Mesendoderm (in vitro differentiated cells): ENCODE results near the gene LGR6.
"Not testable (repeated sequence)": the region's sequence is repeated elsewhere in the genome, so short reads cannot be mapped to it uniquely, and the experiment has no call there.

Experiments used
- DNase-seq: peaks from one replicate; pipeline ENCODE4 v3.0.0; 2013
- H2AK5ac ChIP-seq: 2 replicates; pipeline ENCODE4 v1.6.1; 2013; ENCODE audit warnings: low read length, inconsistent platforms
- H2BK120ac ChIP-seq: 2 replicates; pipeline ENCODE4 v1.6.1; 2013; ENCODE audit warnings: low read depth, mild to moderate bottlenecking, low read length, moderate library complexity, mixed read lengths
- H2BK15ac ChIP-seq: replicated peaks from 2 replicates; pipeline ENCODE4 v1.6.1; 2013; ENCODE audit warnings: low read depth, mild to moderate bottlenecking, moderate library complexity
- H2BK5ac ChIP-seq: 2 replicates; pipeline ENCODE4 v1.6.1; 2013; ENCODE audit warnings: low read length, inconsistent platforms
- H3K18ac ChIP-seq: 2 replicates; pipeline ENCODE4 v1.6.1; 2013; ENCODE audit warnings: mild to moderate bottlenecking, low read length, mixed read lengths
- H3K23ac ChIP-seq: one replicate; pipeline ENCODE4 v1.6.1; 2013; ENCODE audit warnings: low read length
- H3K27ac ChIP-seq: 2 replicates; pipeline ENCODE4 v1.5.1; 2013; ENCODE audit warnings: low read depth, mild to moderate bottlenecking, inconsistent platforms, low read length, moderate library complexity
- H3K27me3 ChIP-seq: 2 replicates; pipeline ENCODE4 v1.6.1; 2013; ENCODE audit warnings: low read length, control low read depth, mild to moderate bottlenecking, inconsistent platforms; ENCODE audit not compliant: insufficient read depth, poor library complexity
- H3K36me3 ChIP-seq: 2 replicates; pipeline ENCODE4 v1.6.1; 2013; ENCODE audit warnings: low read length, inconsistent platforms; ENCODE audit not compliant: control insufficient read depth, insufficient read depth
- H3K4ac ChIP-seq: one replicate; pipeline ENCODE4 v1.6.1; 2013; ENCODE audit warnings: low read depth, mild to moderate bottlenecking, low read length, moderate library complexity
- H3K4me1 ChIP-seq: 2 replicates; pipeline ENCODE4 v1.6.1; 2013; ENCODE audit warnings: low read depth, low read length, inconsistent platforms; ENCODE audit not compliant: control insufficient read depth
- H3K4me2 ChIP-seq: 2 replicates; pipeline ENCODE4 v1.6.1; 2013; ENCODE audit warnings: low read length
- H3K4me3 ChIP-seq: 2 replicates; pipeline ENCODE4 v1.5.1; 2013; ENCODE audit warnings: mild to moderate bottlenecking, low read length
- H3K56ac ChIP-seq: one replicate; pipeline ENCODE4 v1.6.1; 2013; ENCODE audit warnings: low read length
- H3K79me1 ChIP-seq: 2 replicates; pipeline ENCODE4 v1.6.1; 2013; ENCODE audit warnings: low read length, inconsistent platforms
- H3K79me2 ChIP-seq: 2 replicates; pipeline ENCODE4 v1.6.1; 2013; ENCODE audit warnings: mild to moderate bottlenecking, low read length; ENCODE audit not compliant: control insufficient read depth, insufficient read depth
- H3K9ac ChIP-seq: 2 replicates; pipeline ENCODE4 v1.6.1; 2013; ENCODE audit warnings: low read length, inconsistent platforms
- H4K5ac ChIP-seq: one replicate; pipeline ENCODE4 v1.6.1; 2013; ENCODE audit warnings: low read length
- H4K8ac ChIP-seq: one replicate; pipeline ENCODE4 v1.6.1; 2013; ENCODE audit warnings: low read depth, mild to moderate bottlenecking, control low read depth, low read length, moderate library complexity
- WGBS: extraction: QIAGEN DNeasy Blood & Tissue Kit; methylation state at CpG from one replicate; pipeline ENCODE4 v1.1.7; 2013; ENCODE audit warnings: low lambda C conversion rate, missing lambda C conversion rate; ENCODE audit not compliant: insufficient coverage; ENCODE audit errors: extremely low coverage; 5-methylcytosine and 5-hydroxymethylcytosine counted together

LGR6 gene

GRCh38 chr1:202176949-202177927 lies 16.4 kb upstream of the LGR6 start:
- Histone ChIP-seq H3K56ac (no peak overlapping the region), H4K8ac (no peak overlapping the region), H3K23ac (no peak overlapping the region), H2BK15ac (no peak overlapping the region), H3K4me1 (no peaks in the 10 kb centered on the region), H3K79me1 (no peaks in the 10 kb centered on the region), H2AK5ac (no peak overlapping the region), H3K27me3 (no peaks in the 10 kb centered on the region), H3K27ac (no peak overlapping the region), H3K4me3 (no peak overlapping the region), H3K36me3 (no peaks in the 10 kb centered on the region), H3K4me2 (no peak overlapping the region), H4K5ac (no peak overlapping the region), H2BK120ac (no peak overlapping the region), H3K79me2 (no peaks in the 10 kb centered on the region), H3K4ac (no peak overlapping the region), H2BK5ac (no peak overlapping the region), H3K18ac (no peak overlapping the region), H3K9ac (no peak overlapping the region)
- no peak for DNase-seq
- WGBS = no CpG with 5 or more reads among the region's 29 CpGs

GRCh38 chr1:202179828-202180750 lies 13.5 kb upstream of the LGR6 start:
- no peak overlapping the region for H4K5ac ChIP-seq
- H2BK5ac ChIP-seq = no peak overlapping the region
- H3K27ac ChIP-seq = no peak overlapping the region
- H3K36me3 ChIP-seq = no peaks in the 10 kb centered on the region
- H4K8ac ChIP-seq = no peak overlapping the region
- H3K56ac ChIP-seq = no peak overlapping the region
- no peak overlapping the region for H2AK5ac ChIP-seq
- H2BK120ac ChIP-seq = no peak overlapping the region
- no peak overlapping the region for H3K4me3 ChIP-seq
- H3K27me3 ChIP-seq = no peaks in the 10 kb centered on the region
- no peak overlapping the region for H3K18ac ChIP-seq
- DNase-seq = no peak
- no peak overlapping the region for H2BK15ac ChIP-seq
- no peak overlapping the region for H3K9ac ChIP-seq
- no peaks in the 10 kb centered on the region for H3K79me2 ChIP-seq
- H3K4me1 ChIP-seq = no peaks in the 10 kb centered on the region
- no peaks in the 10 kb centered on the region for H3K79me1 ChIP-seq
- no peak overlapping the region for H3K23ac ChIP-seq
- no peak overlapping the region for H3K4me2 ChIP-seq
- no peak overlapping the region for H3K4ac ChIP-seq
- no CpG with 5 or more reads among the region's 19 CpGs for WGBS

- not testable (repeated sequence) for H3K23ac ChIP-seq, H3K4ac ChIP-seq, H3K4me3 ChIP-seq, H3K27ac ChIP-seq, H3K18ac ChIP-seq, H3K4me2 ChIP-seq, DNase-seq, H2BK15ac ChIP-seq, H3K27me3 ChIP-seq, H4K8ac ChIP-seq, H2BK120ac ChIP-seq, H3K79me1 ChIP-seq, H3K36me3 ChIP-seq, H2BK5ac ChIP-seq, H3K4me1 ChIP-seq, H2AK5ac ChIP-seq, H3K56ac ChIP-seq, H3K79me2 ChIP-seq, H4K5ac ChIP-seq, H3K9ac ChIP-seq
- no CpG with 5 or more reads among the region's 2 CpGs for WGBS
These were observed 12.9 kb upstream of the LGR6 start for GRCh38 chr1:202180751-202181139.

GRCh38 chr1:202181586-202181985 lies 12.0 kb upstream of the LGR6 start:
- no peak overlapping the region for H3K4me3 ChIP-seq
- no peaks in the 10 kb centered on the region for H3K27me3 ChIP-seq
- H2AK5ac ChIP-seq = no peak overlapping the region
- H3K56ac ChIP-seq = no peak overlapping the region
- no peak overlapping the region for H2BK5ac ChIP-seq
- no peaks in the 10 kb centered on the region for H3K36me3 ChIP-seq
- no peak overlapping the region for H3K4me2 ChIP-seq
- no peak overlapping the region for H3K27ac ChIP-seq
- no peak overlapping the region for H4K8ac ChIP-seq
- H4K5ac ChIP-seq = no peak overlapping the region
- DNase-seq = no peak
- no peak overlapping the region for H3K18ac ChIP-seq
- H3K9ac ChIP-seq = no peak overlapping the region
- H3K4me1 ChIP-seq = no peaks in the 10 kb centered on the region
- H2BK15ac ChIP-seq = no peak overlapping the region
- no CpG with 5 or more reads among the region's 7 CpGs for WGBS
- H3K79me1 ChIP-seq = no peaks in the 10 kb centered on the region
- no peak overlapping the region for H2BK120ac ChIP-seq
- H3K23ac ChIP-seq = no peak overlapping the region
- H3K4ac ChIP-seq = no peak overlapping the region
- H3K79me2 ChIP-seq = no peaks in the 10 kb centered on the region

- Histone ChIP-seq H3K4ac (no peak overlapping the region), H2BK120ac (no peak overlapping the region), H2AK5ac (no peak overlapping the region), H4K8ac (no peak overlapping the region), H3K4me3 (no peak overlapping the region), H3K79me2 (no peaks in the 10 kb centered on the region), H4K5ac (no peak overlapping the region), H3K9ac (no peak overlapping the region), H3K56ac (no peak overlapping the region), H3K4me1 (no peaks in the 10 kb centered on the region), H3K27me3 (no peaks in the 10 kb centered on the region), H2BK5ac (no peak overlapping the region), H2BK15ac (no peak overlapping the region), H3K4me2 (no peak overlapping the region), H3K27ac (no peak overlapping the region), H3K18ac (no peak overlapping the region), H3K36me3 (no peaks in the 10 kb centered on the region), H3K79me1 (no peaks in the 10 kb centered on the region), H3K23ac (no peak overlapping the region)
- no peak for DNase-seq
- no CpG with 5 or more reads among the region's 8 CpGs for WGBS
These were observed 11.3 kb upstream of the LGR6 start for GRCh38 chr1:202182040-202182877.
